BLaER1 treated with 17β-estradiol and CSF1 and Interleukin-3, amounts not matched to agents 10 nM and 100 nM (cell line): ENCODE data around the gene LPP.

Experiments used
- H3K27ac ChIP-seq, 11 experiments: shearing (Covaris generic); formaldehyde crosslinking; 2 replicates each; pipeline ENCODE4 v1.8.1; 2022
- H3K27me3 ChIP-seq, 11 experiments: shearing (Covaris generic); formaldehyde crosslinking; 2 replicates each; pipeline ENCODE4 v1.8.1; 2022
- H3K36me3 ChIP-seq, 11 experiments: shearing (Covaris generic); formaldehyde crosslinking; 2 replicates each; pipeline ENCODE4 v1.8.1; 2022
- H3K4me1 ChIP-seq, 10 experiments: shearing (Covaris generic); formaldehyde crosslinking; 2 replicates each; pipeline ENCODE4 v1.8.1; 2022
- H3K4me2 ChIP-seq, 11 experiments: shearing (Covaris generic); formaldehyde crosslinking; 2 replicates each; pipeline ENCODE4 v1.8.1; 2022
- H3K4me3 ChIP-seq, 10 experiments: shearing (Covaris generic); formaldehyde crosslinking; 2 replicates each; pipeline ENCODE4 v1.8.1; 2022
- H3K9ac ChIP-seq, 11 experiments: shearing (Covaris generic); formaldehyde crosslinking; 2 replicates each; pipeline ENCODE4 v1.8.1; 2022
- H3K9me3 ChIP-seq, 11 experiments: shearing (Covaris generic); formaldehyde crosslinking; replicated peaks in 1 of 11; 2 replicates each; pipeline ENCODE4 v1.8.1; 2022
- H4K20me1 ChIP-seq, 11 experiments: shearing (Covaris generic); formaldehyde crosslinking; 2 replicates each; pipeline ENCODE4 v1.8.1; 2022
- Cebpa-rat ChIP-seq, 11 experiments: shearing (Covaris generic); IDR thresholded peaks; 2 replicates each; pipeline ENCODE4 v1.8.1; 2022

The LPP gene

DNA sequence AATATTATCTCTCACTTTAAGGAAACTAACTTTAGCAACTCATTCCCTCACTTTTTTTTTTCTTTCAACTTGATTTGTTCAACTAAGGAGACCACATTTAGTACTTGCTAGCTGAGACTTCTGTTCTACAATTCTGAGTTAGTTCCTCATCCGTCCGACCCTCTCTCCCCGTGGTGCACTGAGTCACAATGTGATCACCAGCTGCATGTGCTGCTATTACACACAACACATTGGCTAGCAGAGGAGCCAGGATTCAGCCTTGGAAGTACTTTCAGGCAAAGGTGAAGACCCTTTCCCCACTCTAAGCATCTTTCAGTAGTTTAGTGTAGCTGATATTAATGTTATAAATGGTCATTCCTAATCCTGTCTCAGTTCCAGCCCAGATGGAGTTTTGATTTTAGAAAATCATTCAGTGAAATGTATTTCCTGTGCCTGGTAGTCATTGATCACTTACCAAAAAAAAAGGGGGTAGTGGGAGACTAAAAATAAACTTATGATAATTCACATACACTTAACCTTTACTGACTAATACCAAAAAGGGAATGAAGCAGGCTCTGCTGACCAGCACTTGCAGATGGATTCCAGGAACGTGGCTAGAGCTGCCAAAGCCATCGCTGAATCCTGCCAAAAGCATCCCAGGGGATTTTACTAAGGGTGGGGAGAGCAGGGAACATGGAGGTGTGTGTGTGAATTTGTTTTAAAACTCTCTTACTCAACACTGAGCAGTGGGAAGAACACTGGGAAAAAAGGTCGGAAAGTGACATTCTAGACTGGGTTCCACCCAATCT, 424.8 kb downstream of the LPP start:
- no peaks in the 10 kb centered on the region for H4K20me1 ChIP-seq
- no peak for TF ChIP-seq Cebpa-rat (IDR thresholded peaks at IDR 0.05)
- peaks cover 0 to 9% (median 0%) of the 10 kb centered on the region in 11 experiments; a peak in 1 of 22 replicates for H3K9me3 ChIP-seq
- no peak overlapping the region for H3K4me3 ChIP-seq
- H3K36me3 ChIP-seq, result peaks cover 0 to 24% (median 0%) of the 10 kb centered on the region in 11 experiments; a peak in 6 of 22 replicates
- no peaks in the 10 kb centered on the region for H3K27me3 ChIP-seq
- peak overlapping the region in 4 of 11 experiments; percentile 37 to 73 (median 58); a peak in 7 of 22 replicates for H3K9ac ChIP-seq
- peak overlapping the region in 5 of 11 experiments; percentile 36 to 83 (median 64); a peak in 10 of 22 replicates for H3K4me2 ChIP-seq
- peaks cover 0 to 81% (median 26%) of the 10 kb centered on the region in 10 experiments; a peak in 13 of 20 replicates for H3K4me1 ChIP-seq
- peak overlapping the region in 5 of 11 experiments; percentile 12 to 91 (median 71); a peak in 10 of 22 replicates for H3K27ac ChIP-seq

DNA sequence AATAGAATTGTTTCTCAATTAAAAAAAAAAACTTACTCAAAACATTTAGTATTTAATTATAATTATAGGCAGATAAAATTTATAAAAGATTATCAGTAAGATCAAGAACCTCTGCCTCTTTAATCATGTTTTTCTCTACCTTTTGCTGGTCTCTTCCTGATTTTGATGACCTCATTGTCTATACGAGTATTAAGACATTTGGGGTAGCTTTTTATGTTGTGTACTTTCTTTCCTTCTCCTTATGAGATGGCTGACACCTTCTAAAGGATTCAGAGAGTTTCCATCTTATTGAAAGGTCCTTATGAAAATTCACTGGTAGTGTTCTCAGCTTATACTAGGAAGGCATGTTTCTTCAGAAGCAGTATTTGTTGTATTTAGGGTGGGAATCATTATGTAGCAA, 426.3 kb downstream of the LPP start:
- Histone ChIP-seq H3K4me3 (no peak overlapping the region), H3K4me1 (peaks cover 0 to 86% (median 36%) of the 10 kb centered on the region in 10 experiments; a peak in 16 of 20 replicates), H4K20me1 (no peaks in the 10 kb centered on the region), H3K36me3 (peaks cover 0 to 18% (median 0%) of the 10 kb centered on the region in 11 experiments; a peak in 6 of 22 replicates), H3K9ac (no peak overlapping the region; a peak in 1 of 22 replicates), H3K27me3 (no peaks in the 10 kb centered on the region), H3K27ac (peak overlapping the region in 3 of 11 experiments; percentile 67 to 91 (median 82); a peak in 6 of 22 replicates), H3K4me2 (peak overlapping the region in 3 of 11 experiments; percentile 61 to 86 (median 83); a peak in 5 of 22 replicates), H3K9me3 (peaks cover 0 to 9% (median 0%) of the 10 kb centered on the region in 11 experiments; a peak in 1 of 22 replicates)
- no peak for TF ChIP-seq Cebpa-rat (IDR thresholded peaks at IDR 0.05)

DNA sequence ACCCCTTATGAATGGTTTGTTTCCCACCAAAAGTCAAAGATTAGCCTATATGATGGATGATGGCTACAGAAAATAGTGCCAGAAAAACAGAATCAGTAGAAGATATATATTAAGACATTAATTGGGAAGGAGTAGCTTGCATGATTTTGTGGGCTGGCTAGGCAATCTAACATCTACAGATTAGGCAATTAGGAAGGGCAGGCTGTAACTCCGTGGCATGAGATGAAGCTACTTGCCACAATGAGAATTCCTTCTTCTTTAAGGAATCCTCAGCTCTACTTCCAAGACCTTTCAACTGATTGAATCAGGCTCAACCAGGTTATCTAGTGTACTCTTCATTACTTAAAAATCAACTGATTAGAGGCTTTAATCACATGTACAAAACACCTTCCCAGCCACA, 426.7 kb downstream of the LPP start:
- H3K27ac ChIP-seq, result peak overlapping the region in 5 of 11 experiments; percentile 17 to 91 (median 69); a peak in 7 of 22 replicates
- H3K9me3 ChIP-seq, result peaks cover 0 to 9% (median 0%) of the 10 kb centered on the region in 11 experiments; a peak in 1 of 22 replicates
- no peaks in the 10 kb centered on the region for H4K20me1 ChIP-seq
- TF ChIP-seq Cebpa-rat (IDR thresholded peaks at IDR 0.05), result no peak
- H3K27me3 ChIP-seq, result no peaks in the 10 kb centered on the region
- H3K4me1 ChIP-seq, result peaks cover 0 to 91% (median 36%) of the 10 kb centered on the region in 10 experiments; a peak in 16 of 20 replicates
- H3K4me3 ChIP-seq, result no peak overlapping the region; a peak in 1 of 20 replicates
- H3K4me2 ChIP-seq, result peak overlapping the region in 3 of 11 experiments; percentile 61 to 86 (median 83); a peak in 5 of 22 replicates
- peaks cover 0 to 13% (median 0%) of the 10 kb centered on the region in 11 experiments; a peak in 6 of 22 replicates for H3K36me3 ChIP-seq
- H3K9ac ChIP-seq, result peak overlapping the region in 2 of 11 experiments; percentile 48 to 53; a peak in 2 of 22 replicates

DNA sequence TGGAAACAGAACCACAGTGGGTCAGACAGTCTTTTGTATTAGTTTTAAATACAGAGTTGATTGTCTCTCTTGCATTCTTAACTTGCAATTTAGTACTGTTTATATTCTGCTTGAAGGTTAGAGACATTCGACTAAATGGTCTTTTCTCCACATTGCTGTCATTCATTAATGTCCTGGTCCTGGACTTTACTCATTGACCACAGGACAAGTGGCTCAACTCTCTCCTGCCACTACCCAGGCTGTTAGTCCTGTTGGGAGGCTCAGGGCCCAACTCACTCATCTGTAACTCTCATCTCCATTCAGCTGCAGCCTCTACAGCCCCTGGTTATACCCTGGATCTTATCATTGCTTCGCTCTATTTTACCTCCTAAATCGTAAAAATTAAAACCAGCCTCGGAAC, 427.4 kb downstream of the LPP start:
- Histone ChIP-seq H3K9me3 (peaks cover 0 to 9% (median 0%) of the 10 kb centered on the region in 11 experiments; a peak in 1 of 22 replicates), H3K4me2 (peak overlapping the region in 3 of 11 experiments; percentile 61 to 86 (median 83); a peak in 6 of 22 replicates), H3K27ac (peak overlapping the region in 5 of 11 experiments; percentile 17 to 91 (median 69); a peak in 8 of 22 replicates), H4K20me1 (no peaks in the 10 kb centered on the region), H3K4me3 (no peak overlapping the region), H3K9ac (peak overlapping the region in 2 of 11 experiments; percentile 48 to 53; a peak in 3 of 22 replicates), H3K36me3 (peaks cover 0 to 6% (median 0%) of the 10 kb centered on the region in 11 experiments; a peak in 6 of 22 replicates), H3K27me3 (no peaks in the 10 kb centered on the region), H3K4me1 (peaks cover 0 to 95% (median 36%) of the 10 kb centered on the region in 10 experiments; a peak in 16 of 20 replicates)
- no peak for TF ChIP-seq Cebpa-rat (IDR thresholded peaks at IDR 0.05)

DNA sequence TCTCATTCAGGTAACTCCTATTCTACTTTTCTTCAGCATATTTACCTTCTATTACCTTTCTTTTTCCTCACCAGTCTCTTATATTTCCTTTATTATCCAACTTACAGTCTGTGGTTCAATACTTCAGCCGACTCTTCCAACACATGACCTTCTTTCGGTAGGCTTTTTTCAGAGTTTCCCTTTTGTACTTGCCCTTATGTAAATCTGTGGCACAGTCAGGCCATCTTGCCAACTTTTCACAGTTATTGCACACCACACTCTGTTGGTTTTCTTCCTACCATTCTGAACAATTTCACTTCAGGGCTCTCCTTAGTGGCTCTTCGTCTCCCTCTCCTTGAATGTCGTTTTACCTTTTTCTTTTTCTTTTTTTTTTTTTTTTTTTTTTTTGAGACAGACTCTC, 427.8 kb downstream of the LPP start:
- H3K9me3 ChIP-seq, result peaks cover 0 to 9% (median 0%) of the 10 kb centered on the region in 11 experiments; a peak in 1 of 22 replicates
- H3K4me2 ChIP-seq, result peak overlapping the region in 6 of 11 experiments; percentile 10 to 86 (median 58); a peak in 8 of 22 replicates
- no peak for TF ChIP-seq Cebpa-rat (IDR thresholded peaks at IDR 0.05)
- peak overlapping the region in 4 of 11 experiments; percentile 67 to 91 (median 76); a peak in 8 of 22 replicates for H3K27ac ChIP-seq
- H3K4me1 ChIP-seq, result peaks cover 0 to 95% (median 36%) of the 10 kb centered on the region in 10 experiments; a peak in 16 of 20 replicates
- H3K36me3 ChIP-seq, result peaks cover 0 to 2% (median 0%) of the 10 kb centered on the region in 11 experiments; a peak in 2 of 22 replicates
- no peak overlapping the region for H3K4me3 ChIP-seq
- H3K9ac ChIP-seq, result peak overlapping the region in 3 of 11 experiments; percentile 41 to 53 (median 48); a peak in 4 of 22 replicates
- H4K20me1 ChIP-seq, result no peaks in the 10 kb centered on the region
- H3K27me3 ChIP-seq, result no peaks in the 10 kb centered on the region

DNA sequence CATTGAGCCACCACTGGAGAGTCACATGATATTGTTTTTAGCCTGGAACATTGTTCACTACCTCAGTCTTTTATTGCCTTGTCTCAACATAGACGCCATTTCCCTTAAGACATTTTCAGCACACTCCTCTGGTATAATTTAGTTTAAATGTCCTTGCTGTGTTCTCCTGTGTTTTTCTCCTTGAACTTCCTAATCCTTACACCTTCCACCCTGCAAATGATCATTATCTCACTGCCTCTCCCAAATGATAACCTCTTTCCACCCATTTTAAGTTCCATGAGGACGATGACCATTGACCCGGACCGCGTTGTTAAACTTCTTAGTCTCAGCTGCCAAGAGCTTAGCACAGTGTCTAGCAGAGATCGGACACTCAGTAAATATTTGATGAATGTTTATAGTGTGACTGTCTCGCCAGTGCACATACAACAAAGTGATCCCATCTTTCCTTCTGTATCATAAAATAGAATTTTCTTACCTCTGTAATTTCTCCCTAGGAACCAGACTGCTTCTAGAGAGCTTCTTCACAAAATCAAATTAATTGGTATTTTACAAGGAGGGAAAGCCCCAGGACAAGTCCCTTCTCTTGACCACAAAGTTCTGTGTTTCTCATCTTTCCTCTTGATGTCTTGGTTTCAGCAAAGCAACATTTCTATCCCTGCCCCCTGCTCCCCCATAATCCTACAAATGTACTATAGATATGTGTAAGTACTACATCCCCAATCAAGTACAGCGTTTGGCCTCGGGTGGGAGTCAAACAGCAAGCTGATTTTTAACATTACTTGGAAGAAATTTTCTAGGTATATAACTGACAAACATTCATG, 429.6 kb downstream of the LPP start:
- Histone ChIP-seq H3K4me1 (peaks cover 0 to 99% (median 33%) of the 10 kb centered on the region in 10 experiments; a peak in 16 of 20 replicates), H3K4me2 (peak overlapping the region in 9 of 11 experiments; percentile 8 to 86 (median 43); a peak in 16 of 22 replicates), H3K27me3 (no peaks in the 10 kb centered on the region), H3K9me3 (peaks cover 0 to 9% (median 0%) of the 10 kb centered on the region in 11 experiments; a peak in 1 of 22 replicates), H3K36me3 (no peaks in the 10 kb centered on the region), H3K9ac (peak overlapping the region in 4 of 11 experiments; percentile 31 to 76 (median 74); a peak in 7 of 22 replicates), H3K27ac (peak overlapping the region in 5 of 11 experiments; percentile 41 to 91 (median 69); a peak in 10 of 22 replicates), H4K20me1 (no peaks in the 10 kb centered on the region), H3K4me3 (0 out of 20 replicates have a peak overlapping the region, but pooled peaks of 1 of the 10 experiments have one; percentile 5)
- TF ChIP-seq Cebpa-rat (IDR thresholded peaks at IDR 0.05), result no peak

DNA sequence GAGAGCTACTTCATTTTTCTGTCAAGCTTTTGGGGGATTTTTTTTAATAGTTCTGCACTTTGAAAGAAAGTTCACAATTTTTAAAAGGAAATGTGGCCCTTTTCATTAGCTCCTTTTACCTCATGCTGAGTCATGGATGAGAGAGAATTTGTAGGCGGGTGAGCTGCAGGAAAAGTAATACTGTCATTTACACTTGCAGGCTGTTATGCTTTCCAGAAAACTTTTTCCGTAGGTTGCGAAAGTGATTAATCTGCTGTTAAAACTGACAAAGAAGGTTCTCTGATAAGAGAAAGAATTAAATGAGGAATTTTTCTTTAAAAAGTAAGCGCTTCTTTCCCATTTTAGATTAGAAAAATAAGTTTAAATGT, 430.2 kb downstream of the LPP start:
- peak overlapping the region in 4 of 11 experiments; percentile 31 to 76 (median 74); a peak in 7 of 22 replicates for H3K9ac ChIP-seq
- peak overlapping the region in 5 of 11 experiments; percentile 41 to 91 (median 69); a peak in 10 of 22 replicates for H3K27ac ChIP-seq
- H3K4me1 ChIP-seq, result peaks cover 0 to 99% (median 35%) of the 10 kb centered on the region in 10 experiments; a peak in 16 of 20 replicates
- H3K27me3 ChIP-seq, result no peaks in the 10 kb centered on the region
- H4K20me1 ChIP-seq, result no peaks in the 10 kb centered on the region
- peak overlapping the region in 9 of 11 experiments; percentile 8 to 86 (median 43); a peak in 16 of 22 replicates for H3K4me2 ChIP-seq
- no peaks in the 10 kb centered on the region for H3K36me3 ChIP-seq
- 0 out of 20 replicates have a peak overlapping the region, but pooled peaks of 1 of the 10 experiments have one; percentile 22 for H3K4me3 ChIP-seq
- H3K9me3 ChIP-seq, result peaks cover 0 to 9% (median 0%) of the 10 kb centered on the region in 11 experiments; a peak in 1 of 22 replicates
- 0 out of 22 replicates have a peak, but pooled peaks of 1 of the 11 experiments have one; percentile 9 for TF ChIP-seq Cebpa-rat (IDR thresholded peaks at IDR 0.05)
